GM12878 (cell line): ENCODE data around the gene IGSF22. TPM values are rescaled to one million over a fixed set of nuclear protein-coding genes. Genes with fewer than 3 reads are reported as not detected.

Experiments
- ATAC-seq: fragments of 200-7000 bp; cut with Tn5 transposase; 3 replicates; pipeline ENCODE4 v1.9.1; 2020; ENCODE audit warnings: mild to moderate bottlenecking, moderate library complexity
- BruUV-seq: library from RNA; stranded (reverse); fragments of 400-500 nt; replicated peaks from 2 replicates; lab custom pipeline; 2021; lab: Mats Ljungman, UMichigan
- CTCF ChIA-PET: fragments of 300-600 bp; sonication (Branson Sonifier 250); formaldehyde crosslinking; extraction: SDS; loops from one replicate; lab custom pipeline; 2021; ENCODE audit warnings: inconsistent platforms; lab: Yijun Ruan, JAX
- POLR2A ChIA-PET: fragments of 350-600 bp; formaldehyde crosslinking; extraction: SDS; loops from one replicate; lab custom pipeline; 2021; ENCODE audit warnings: inconsistent platforms; lab: Charles Lee
- RAD21 ChIA-PET: fragments of 300-600 bp; sonication (Branson Sonifier 250); formaldehyde crosslinking; loops from one replicate; lab custom pipeline; 2023; ENCODE audit warnings: antibody characterized with exemption; ENCODE audit not compliant: unreplicated experiment; lab: Charles Lee
- SMC1A ChIA-PET: fragments of 300-600 bp; sonication (Branson Sonifier 250); formaldehyde crosslinking; loops from one replicate; lab custom pipeline; 2023; ENCODE audit not compliant: unreplicated experiment, uncharacterized antibody; lab: Charles Lee
- DNase-seq: peaks from one replicate; pipeline ENCODE4 v3.0.0-alpha.2; 2011; ENCODE audit warnings: low read depth, low spot score
- FAIRE-seq: peaks from 3 replicates; lab custom pipeline; 2011; peaks lifted over from hg19 to GRCh38; lab: Jason Lieb, UNC
- H2AFZ ChIP-seq: 2 replicates; pipeline ENCODE4 v1.6.0; 2011; ENCODE audit warnings: low read depth, low read length, control low read depth; ENCODE audit not compliant: control insufficient read depth
- H3K27ac ChIP-seq: 2 replicates; pipeline ENCODE4 v1.5.1; 2011; ENCODE audit warnings: control low read depth; ENCODE audit not compliant: control insufficient read depth, insufficient read depth
- H3K27me3 ChIP-seq, 2 experiments: replicated peaks in 1 of 2; 2 replicates each; pipeline versions ENCODE4 v1.6.0 to v1.6.1; 2011; ENCODE audit warnings: low read length in 1 of 2; ENCODE audit not compliant: control insufficient read depth in 2 of 2, insufficient read depth in 2 of 2
- H3K36me3 ChIP-seq, 2 experiments: 2 replicates each; pipeline ENCODE4 v1.5.1; 2011; ENCODE audit warnings: low read length in 1 of 2; ENCODE audit not compliant: control insufficient read depth in 2 of 2, insufficient read depth in 2 of 2
- H3K4me1 ChIP-seq: 2 replicates; pipeline ENCODE4 v1.6.1; 2011; ENCODE audit warnings: mild to moderate bottlenecking, low read length, moderate library complexity, mixed read lengths; ENCODE audit not compliant: control insufficient read depth, insufficient read depth
- H3K4me2 ChIP-seq: 2 replicates; pipeline ENCODE4 v1.6.0; 2011; ENCODE audit warnings: control low read depth; ENCODE audit not compliant: control insufficient read depth, insufficient read depth
- H3K4me3 ChIP-seq: fragments of 200-600 bp; sonication (generic); 2 replicates; pipeline ENCODE4 v1.5.1; 2016
- H3K79me2 ChIP-seq: 2 replicates; pipeline ENCODE4 v1.6.0; 2011; ENCODE audit warnings: low read length; ENCODE audit not compliant: control insufficient read depth, insufficient read depth
- H3K9ac ChIP-seq: 2 replicates; pipeline ENCODE4 v1.8.0; 2011; ENCODE audit warnings: low read length, control low read depth, mixed read lengths; ENCODE audit not compliant: control insufficient read depth, insufficient read depth
- H3K9me3 ChIP-seq: replicated peaks from 3 replicates; pipeline ENCODE4 v1.5.1; 2011; ENCODE audit warnings: mild to moderate bottlenecking, low read length; ENCODE audit not compliant: control insufficient read depth, insufficient read depth
- H4K20me1 ChIP-seq: 2 replicates; pipeline ENCODE4 v1.6.0; 2011; ENCODE audit not compliant: control insufficient read depth, insufficient read depth
- POU2F2 ChIP-seq: IDR thresholded peaks from 3 replicates; pipeline ENCODE4 v1.6.1; 2011; ENCODE audit warnings: low read depth, mild to moderate bottlenecking, low read length, borderline replicate concordance
- RUNX3 ChIP-seq: IDR thresholded peaks from 2 replicates; pipeline ENCODE4 v1.6.1; 2012; ENCODE audit warnings: low read length, inconsistent platforms
- WGBS: methylation state at CpG from one replicate; pipeline ENCODE4 v1.1.6; 2016; ENCODE audit warnings: low lambda C conversion rate; ENCODE audit not compliant: insufficient replicate concordance, insufficient coverage; ENCODE audit errors: missing lambda C conversion rate; 5-methylcytosine and 5-hydroxymethylcytosine counted together
- in situ Hi-C: fragments of 300-500 bp; cut with MboI; formaldehyde crosslinking; loops from 9 replicates; pipeline ENCODE4 v1.14.3; 2018; ENCODE audit warnings: mixed read lengths
- intact Hi-C: fragments of 100-400 bp; cut with micrococcal nuclease; formaldehyde crosslinking; loops from one replicate; pipeline ENCODE4 v1.14.2; 2022; ENCODE audit not compliant: unreplicated experiment
- polyA plus RNA-seq, 11 experiments: library from polyadenylated mRNA; depleted of rRNA in 4 of 11; unstranded in 6 of 11; stranded (reverse) in 5 of 11; fragments of >200 nt; fragmentation: Nextera tagmentation in 4 of 11; fragmentation: Illumina TruSeq in 1 of 11; extraction: Ambion mirVana in 4 of 11; extraction: Trizol in 1 of 11; gene quantifications; 1 replicate in 1 of 11; 2 replicates in 10 of 11; pipeline versions ENCODE4 v1.2.1 to v1.2.3, GENCODE V29; 2011 to 2016; ENCODE audit warnings: inconsistent platforms in 2 of 11, missing spikeins in 2 of 11, low read depth in 1 of 11
- total RNA-seq, 4 experiments: library from RNA; depleted of rRNA in 3 of 4; stranded (reverse); fragments of >200 nt in 3 of 4; fragmentation: Illumina TruSeq in 1 of 4; extraction: Trizol in 1 of 4; gene quantifications; 2 replicates each; pipeline versions ENCODE4 v1.2.1 to v1.2.3, GENCODE V29; 2013 to 2021

The IGSF22 gene
- total and polyA plus RNA-seq, 10 of the 15 experiments (the other 5 are each of a cell fraction or from before 2014, with no cell fraction given): 0.02 to 0.18 TPM; not detected in 8

DNA sequence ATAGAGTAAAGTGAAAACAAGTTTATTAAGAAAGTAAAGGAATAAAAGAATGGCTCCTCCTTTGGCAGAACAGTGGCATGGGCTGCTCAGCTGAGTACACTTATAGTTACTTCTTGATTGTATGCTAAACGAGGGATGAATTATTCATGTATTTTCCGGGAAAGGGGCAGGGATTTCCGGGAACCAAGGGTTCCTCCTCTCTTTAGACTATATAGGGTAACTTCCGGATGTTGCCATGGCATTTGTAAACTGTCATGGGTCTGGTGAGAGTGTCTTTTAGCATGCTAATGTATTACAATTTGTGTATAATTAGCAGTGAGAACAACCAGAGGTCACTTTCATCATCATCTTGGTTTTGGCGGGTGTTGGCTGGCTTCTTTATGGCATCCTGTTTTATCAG lies 68.3 kb downstream of the IGSF22 start:
- intact Hi-C loops: loop anchor here (10.0 kb wide), 1 partner anchor 413 kb away; the partner anchor contains the start of gene SAA2
- H3K79me2 ChIP-seq: no peaks in the 10 kb centered on the region
- H3K4me1 ChIP-seq: no peaks in the 10 kb centered on the region
- ATAC-seq (no peak), FAIRE-seq (no peak), DNase-seq (no peak)
- no peak overlapping the region for H3K27ac ChIP-seq
- ChIA-PET CTCF (interaction anchor here (1.0 kb wide), 1 partner anchor 414 kb away, joined by 3 read pairs; no protein-coding TSS in a partner anchor), POLR2A (no interaction called here), SMC1A (no interaction called here), RAD21 (no interaction called here)
- H3K36me3 ChIP-seq: no peaks in the 10 kb centered on the region
- H3K4me2 ChIP-seq: no peak overlapping the region
- H3K27me3 ChIP-seq: no peaks in the 10 kb centered on the region
- no peak overlapping the region for H3K4me3 ChIP-seq
- no peak overlapping the region for H2AFZ ChIP-seq
- TF ChIP-seq RUNX3 (no peak), POU2F2 (no peak)
- H3K9ac ChIP-seq: no peak overlapping the region
- H4K20me1 ChIP-seq: no peaks in the 10 kb centered on the region
- H3K9me3 ChIP-seq: no peaks in the 10 kb centered on the region; the same call in 2 of the 3 replicates
- 16% methylated on average over 5 of the region's 5 CpGs for WGBS
- in situ Hi-C loops: no loop called here
- BruUV-seq: no TSS peak

Other genes starting within 250 kb of the IGSF22 start
- gene TSG101, start 199.2 kb downstream of the IGSF22 start, total RNA-seq (2014; rRNA removed): 89.7 and 93.1 TPM in 2 replicates
- 71.5 and 74.2 TPM in 2 replicates for gene TSG101, start 199.2 kb downstream of the IGSF22 start, total RNA-seq (2014; rRNA removed; fragmentation: Illumina TruSeq; extraction: Trizol)
- 38.8 and 42.3 TPM in 2 replicates for gene TSG101, start 199.2 kb downstream of the IGSF22 start, total RNA-seq (2021)
- 98.7 and 123 TPM in 2 replicates for gene TSG101, start 199.2 kb downstream of the IGSF22 start, polyA plus RNA-seq (2011; rRNA removed)
- 142 and 147 TPM in 2 replicates for gene TSG101, start 199.2 kb downstream of the IGSF22 start, polyA plus RNA-seq (2014; fragmentation: Illumina TruSeq; extraction: Trizol)
- gene TSG101, start 199.2 kb downstream of the IGSF22 start, polyA plus RNA-seq (2014; fragmentation: Nextera tagmentation; extraction: Ambion mirVana): 10 to 100 TPM; 22.3 to 37.6 TPM
- gene TSG101, start 199.2 kb downstream of the IGSF22 start, polyA plus RNA-seq (2014; rRNA removed): 63.5 and 80.0 TPM in 2 replicates
- gene TSG101, start 199.2 kb downstream of the IGSF22 start, polyA plus RNA-seq (2016; fragmentation: Nextera tagmentation; extraction: Ambion mirVana): 100 to 1,000 TPM in 1 of 2 experiments, 10 to 100 TPM in 1; 98.3 to 102 TPM
- 13.5 and 14.7 TPM in 2 replicates for gene UEVLD, start 137.5 kb downstream of the IGSF22 start, total RNA-seq (2014; rRNA removed)
- gene UEVLD, start 137.5 kb downstream of the IGSF22 start, total RNA-seq (2014; rRNA removed; fragmentation: Illumina TruSeq; extraction: Trizol): 14.4 and 14.7 TPM in 2 replicates
- gene UEVLD, start 137.5 kb downstream of the IGSF22 start, total RNA-seq (2021): 10.2 and 12.0 TPM in 2 replicates
- gene UEVLD, start 137.5 kb downstream of the IGSF22 start, polyA plus RNA-seq (2011; rRNA removed): 16.3 and 23.8 TPM in 2 replicates
- gene UEVLD, start 137.5 kb downstream of the IGSF22 start, polyA plus RNA-seq (2014; fragmentation: Illumina TruSeq; extraction: Trizol): 14.1 and 16.1 TPM in 2 replicates
- gene UEVLD, start 137.5 kb downstream of the IGSF22 start, polyA plus RNA-seq (2014; fragmentation: Nextera tagmentation; extraction: Ambion mirVana): 1 to 10 TPM; 6.5 to 9.6 TPM
- 8.0 and 10.6 TPM in 2 replicates for gene UEVLD, start 137.5 kb downstream of the IGSF22 start, polyA plus RNA-seq (2014; rRNA removed)
- 10 to 100 TPM; 13.3 to 13.8 TPM for gene UEVLD, start 137.5 kb downstream of the IGSF22 start, polyA plus RNA-seq (2016; fragmentation: Nextera tagmentation; extraction: Ambion mirVana)
- gene MISFA, start 126.4 kb downstream of the IGSF22 start, total RNA-seq (2014; rRNA removed): 1.0 and 3.3 TPM in 2 replicates
- 2.9 and 3.9 TPM in 2 replicates for gene MISFA, start 126.4 kb downstream of the IGSF22 start, total RNA-seq (2014; rRNA removed; fragmentation: Illumina TruSeq; extraction: Trizol)
- gene MISFA, start 126.4 kb downstream of the IGSF22 start, total RNA-seq (2021): 3.8 and 4.6 TPM in 2 replicates
- 1.3 and 3.7 TPM in 2 replicates for gene MISFA, start 126.4 kb downstream of the IGSF22 start, polyA plus RNA-seq (2011; rRNA removed)
- 0.88 TPM in 1 of 2 replicates, not detected in the other for gene MISFA, start 126.4 kb downstream of the IGSF22 start, polyA plus RNA-seq (2014; fragmentation: Illumina TruSeq; extraction: Trizol)
- gene MISFA, start 126.4 kb downstream of the IGSF22 start, polyA plus RNA-seq (2014; fragmentation: Nextera tagmentation; extraction: Ambion mirVana): 1 to 10 TPM; 2.1 to 2.8 TPM
- gene MISFA, start 126.4 kb downstream of the IGSF22 start, polyA plus RNA-seq (2014; rRNA removed): 2.5 TPM in 1 of 2 replicates, not detected in the other
- gene MISFA, start 126.4 kb downstream of the IGSF22 start, polyA plus RNA-seq (2016; fragmentation: Nextera tagmentation; extraction: Ambion mirVana): 1 to 10 TPM; 2.3 TPM
- 13.9 and 15.4 TPM in 2 replicates for gene SPTY2D1, start 91.8 kb downstream of the IGSF22 start, total RNA-seq (2014; rRNA removed)
- 20.3 and 21.2 TPM in 2 replicates for gene SPTY2D1, start 91.8 kb downstream of the IGSF22 start, total RNA-seq (2014; rRNA removed; fragmentation: Illumina TruSeq; extraction: Trizol)
- gene SPTY2D1, start 91.8 kb downstream of the IGSF22 start, total RNA-seq (2021): 15.8 and 16.0 TPM in 2 replicates
- 14.9 and 24.3 TPM in 2 replicates for gene SPTY2D1, start 91.8 kb downstream of the IGSF22 start, polyA plus RNA-seq (2011; rRNA removed)
- 28.5 and 31.1 TPM in 2 replicates for gene SPTY2D1, start 91.8 kb downstream of the IGSF22 start, polyA plus RNA-seq (2014; fragmentation: Illumina TruSeq; extraction: Trizol)
- gene SPTY2D1, start 91.8 kb downstream of the IGSF22 start, polyA plus RNA-seq (2014; fragmentation: Nextera tagmentation; extraction: Ambion mirVana): 1 to 10 TPM; 4.6 to 4.7 TPM
- 9.8 and 12.2 TPM in 2 replicates for gene SPTY2D1, start 91.8 kb downstream of the IGSF22 start, polyA plus RNA-seq (2014; rRNA removed)
- gene SPTY2D1, start 91.8 kb downstream of the IGSF22 start, polyA plus RNA-seq (2016; fragmentation: Nextera tagmentation; extraction: Ambion mirVana): 10 to 100 TPM; 18.2 to 18.6 TPM
- gene TMEM86A, start 27.4 kb downstream of the IGSF22 start, total RNA-seq (2014; rRNA removed): 0.06 TPM in 1 of 2 replicates, not detected in the other
- gene TMEM86A, start 27.4 kb downstream of the IGSF22 start, total RNA-seq (2014; rRNA removed; fragmentation: Illumina TruSeq; extraction: Trizol): not detected in 2 replicates
- not detected in 2 replicates for gene TMEM86A, start 27.4 kb downstream of the IGSF22 start, total RNA-seq (2021)
- gene TMEM86A, start 27.4 kb downstream of the IGSF22 start, polyA plus RNA-seq (2011; rRNA removed): not detected in 2 replicates
- 0.11 TPM in 1 of 2 replicates, not detected in the other for gene TMEM86A, start 27.4 kb downstream of the IGSF22 start, polyA plus RNA-seq (2014; fragmentation: Illumina TruSeq; extraction: Trizol)
- not detected for gene TMEM86A, start 27.4 kb downstream of the IGSF22 start, polyA plus RNA-seq (2014; fragmentation: Nextera tagmentation; extraction: Ambion mirVana)
- gene TMEM86A, start 27.4 kb downstream of the IGSF22 start, polyA plus RNA-seq (2014; rRNA removed): 0.01 and 0.03 TPM in 2 replicates
- gene TMEM86A, start 27.4 kb downstream of the IGSF22 start, polyA plus RNA-seq (2016; fragmentation: Nextera tagmentation; extraction: Ambion mirVana): under 1 TPM in 1 of 2 experiments, not detected in 1; 0.11 TPM
- gene PTPN5, start 65.6 kb upstream of the IGSF22 start, total RNA-seq (2014; rRNA removed): not detected in 2 replicates
- gene PTPN5, start 65.6 kb upstream of the IGSF22 start, total RNA-seq (2014; rRNA removed; fragmentation: Illumina TruSeq; extraction: Trizol): not detected in 2 replicates
- gene PTPN5, start 65.6 kb upstream of the IGSF22 start, total RNA-seq (2021): not detected in 2 replicates
- 0.04 TPM in 2 replicates for gene PTPN5, start 65.6 kb upstream of the IGSF22 start, polyA plus RNA-seq (2011; rRNA removed)
- gene PTPN5, start 65.6 kb upstream of the IGSF22 start, polyA plus RNA-seq (2014; fragmentation: Illumina TruSeq; extraction: Trizol): 0.06 TPM in 1 of 2 replicates, not detected in the other
- gene PTPN5, start 65.6 kb upstream of the IGSF22 start, polyA plus RNA-seq (2014; fragmentation: Nextera tagmentation; extraction: Ambion mirVana): not detected
- gene PTPN5, start 65.6 kb upstream of the IGSF22 start, polyA plus RNA-seq (2014; rRNA removed): not detected in 2 replicates
- gene PTPN5, start 65.6 kb upstream of the IGSF22 start, polyA plus RNA-seq (2016; fragmentation: Nextera tagmentation; extraction: Ambion mirVana): under 1 TPM in 1 of 2 experiments, not detected in 1; 0.05 TPM
- not detected in 2 replicates for gene MRGPRX1, start 213.2 kb upstream of the IGSF22 start, total RNA-seq (2014; rRNA removed)
- not detected in 2 replicates for gene MRGPRX1, start 213.2 kb upstream of the IGSF22 start, total RNA-seq (2014; rRNA removed; fragmentation: Illumina TruSeq; extraction: Trizol)
- not detected in 2 replicates for gene MRGPRX1, start 213.2 kb upstream of the IGSF22 start, total RNA-seq (2021)
- not detected in 2 replicates for gene MRGPRX1, start 213.2 kb upstream of the IGSF22 start, polyA plus RNA-seq (2011; rRNA removed)
- gene MRGPRX1, start 213.2 kb upstream of the IGSF22 start, polyA plus RNA-seq (2014; fragmentation: Illumina TruSeq; extraction: Trizol): not detected in 2 replicates
- not detected for gene MRGPRX1, start 213.2 kb upstream of the IGSF22 start, polyA plus RNA-seq (2014; fragmentation: Nextera tagmentation; extraction: Ambion mirVana)
- gene MRGPRX1, start 213.2 kb upstream of the IGSF22 start, polyA plus RNA-seq (2014; rRNA removed): not detected in 2 replicates
- not detected for gene MRGPRX1, start 213.2 kb upstream of the IGSF22 start, polyA plus RNA-seq (2016; fragmentation: Nextera tagmentation; extraction: Ambion mirVana)